Keratinocyte (primary cell): ENCODE data around the gene GRAMD2B. TPM values are rescaled to one million over a fixed set of nuclear protein-coding genes. Genes with fewer than 3 reads are reported as not detected.

Experiments used
- DNase-seq: peaks from one replicate; pipeline ENCODE4 v3.0.0-alpha.2; 2011; ENCODE audit warnings: low read depth, missing footprints, low spot score
- FAIRE-seq: peaks from 2 replicates; lab custom pipeline; 2011; peaks lifted over from hg19 to GRCh38; lab: Jason Lieb, UNC
- H2AFZ ChIP-seq: 2 replicates; pipeline ENCODE4 v1.6.0; 2012; ENCODE audit warnings: low read length, control low read depth, inconsistent platforms; ENCODE audit not compliant: control insufficient read depth
- H3K27ac ChIP-seq: 2 replicates; pipeline ENCODE4 v1.5.1; 2011; ENCODE audit warnings: low read length; ENCODE audit not compliant: control insufficient read depth, insufficient read depth
- H3K27me3 ChIP-seq: 3 replicates; pipeline ENCODE4 v1.6.0; 2011; ENCODE audit warnings: low read length; ENCODE audit not compliant: control insufficient read depth, insufficient read depth; ENCODE audit errors: extremely low read depth
- H3K36me3 ChIP-seq, 2 experiments: 2 replicates in 1 of 2; 3 replicates in 1 of 2; pipeline ENCODE4 v1.5.1; 2011; ENCODE audit warnings: low read length in 2 of 2, mild to moderate bottlenecking in 1 of 2; ENCODE audit not compliant: control insufficient read depth in 2 of 2, insufficient read depth in 2 of 2; ENCODE audit errors: extremely low read depth in 1 of 2
- H3K4me1 ChIP-seq: 3 replicates; pipeline ENCODE4 v1.5.1; 2011; ENCODE audit warnings: low read length; ENCODE audit not compliant: control insufficient read depth, insufficient read depth; ENCODE audit errors: extremely low read depth
- H3K4me2 ChIP-seq: 3 replicates; pipeline ENCODE4 v1.6.0; 2011; ENCODE audit warnings: low read depth, low read length; ENCODE audit not compliant: control insufficient read depth, insufficient read depth; ENCODE audit errors: extremely low read depth
- H3K4me3 ChIP-seq, 3 experiments: fragments of 200-600 bp in 1 of 3; sonication (generic) in 1 of 3; 2 replicates in 2 of 3; 3 replicates in 1 of 3; pipeline ENCODE4 v1.5.1; 2011 to 2016; ENCODE audit warnings: low read length in 3 of 3, mild to moderate bottlenecking in 3 of 3, control low read depth in 2 of 3, inconsistent platforms in 1 of 3, low read depth in 1 of 3, mixed read lengths in 1 of 3, mixed run types in 1 of 3, moderate library complexity in 1 of 3; ENCODE audit not compliant: control insufficient read depth in 2 of 3, insufficient read depth in 2 of 3; ENCODE audit errors: extremely low read depth in 1 of 3
- H3K79me2 ChIP-seq: 2 replicates; pipeline ENCODE4 v1.6.0; 2012; ENCODE audit warnings: low read length; ENCODE audit not compliant: control insufficient read depth, insufficient read depth
- H3K9ac ChIP-seq: 3 replicates; pipeline ENCODE4 v1.6.0; 2011; ENCODE audit warnings: low read length; ENCODE audit not compliant: control insufficient read depth, insufficient read depth; ENCODE audit errors: extremely low read depth
- H3K9me1 ChIP-seq: 3 replicates; pipeline ENCODE4 v1.6.0; 2011; ENCODE audit warnings: low read length; ENCODE audit not compliant: control insufficient read depth, insufficient read depth; ENCODE audit errors: extremely low read depth
- H3K9me3 ChIP-seq: 2 replicates; pipeline ENCODE4 v1.5.1; 2012; ENCODE audit warnings: low read depth, low read length; ENCODE audit not compliant: control insufficient read depth
- H4K20me1 ChIP-seq: 3 replicates; pipeline ENCODE4 v1.6.0; 2011; ENCODE audit warnings: low read length; ENCODE audit not compliant: control insufficient read depth, insufficient read depth; ENCODE audit errors: extremely low read depth
- EZH2 ChIP-seq: IDR thresholded peaks from one replicate; pipeline ENCODE4 v1.6.1; 2012; ENCODE audit warnings: inconsistent platforms, mild to moderate bottlenecking, low read length, moderate library complexity
- dilution Hi-C: fragments of 300-500 bp; cut with MboI; formaldehyde crosslinking; loops from one replicate; pipeline ENCODE4 v1.7.0; 2020; ENCODE audit warnings: low sequenced_read_pairs; ENCODE audit not compliant: extremely low pct_ligation_motif_present
- polyA plus RNA-seq, 5 experiments: library from polyadenylated mRNA; depleted of rRNA in 3 of 5; stranded (reverse) in 3 of 5; stranded (forward) in 1 of 5; unstranded in 1 of 5; fragments of >200 nt; gene quantifications; 1 replicate in 1 of 5; 2 replicates in 3 of 5; 3 replicates in 1 of 5; pipeline versions ENCODE4 v1.2.1 to v1.2.3, GENCODE V29; 2011 to 2012; ENCODE audit warnings: missing spikeins in 2 of 5, low read depth in 1 of 5, low replicate concordance in 1 of 5
- TF ChIP-seq, protein P1 (sequence below), 3 experiments: IDR thresholded peaks in 1 of 3; conservative IDR thresholded peaks in 1 of 3; optimal IDR thresholded peaks in 1 of 3; 2 replicates in 2 of 3; 3 replicates in 1 of 3; pipeline versions ENCODE3 to v1.5.1; 2011; ENCODE audit warnings: low read length in 3 of 3, mild to moderate bottlenecking in 3 of 3, moderate library complexity in 2 of 3, control low read depth in 1 of 3, inconsistent platforms in 1 of 3; ENCODE audit not compliant: insufficient read depth in 2 of 3; ENCODE audit errors: extremely low read depth in 1 of 3

The GRAMD2B gene
- polyA plus RNA-seq, 1 donor (not counting 4 experiments of a cell fraction or from before 2014, with no cell fraction given) = 45.9 TPM

DNA sequence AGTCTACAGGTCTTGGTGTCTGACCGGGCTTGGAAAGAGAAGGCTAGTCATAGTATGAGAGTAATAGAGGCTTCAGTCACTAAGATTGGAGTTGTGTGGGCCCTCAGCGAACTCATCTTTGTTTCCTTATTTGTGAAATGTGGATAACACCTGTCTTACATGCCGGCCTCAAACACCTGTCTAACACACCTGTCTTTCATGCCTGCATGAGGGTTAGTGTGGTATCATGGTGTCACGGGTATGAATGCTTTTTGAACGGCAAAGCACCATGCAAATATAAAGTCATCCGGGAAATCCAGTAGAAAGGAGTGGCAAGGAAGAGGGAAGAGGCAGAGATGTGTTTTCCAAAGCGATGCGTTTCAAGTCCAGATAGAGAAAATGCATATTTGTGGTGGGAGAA is 25.5 kb downstream of the GRAMD2B start:
- Histone ChIP-seq H3K27ac (peak overlapping the region; percentile 99), H4K20me1 (no peaks in the 10 kb centered on the region), H3K4me2 (no peak overlapping the region), H3K9me1 (no peaks in the 10 kb centered on the region), H2AFZ (no peak overlapping the region), H3K36me3 (peaks cover 8 to 9% of the 10 kb centered on the region in 2 experiments), H3K27me3 (no peaks in the 10 kb centered on the region), H3K9ac (no peak overlapping the region), H3K4me3 (no peak overlapping the region), H3K79me2 (peaks cover 41% of the 10 kb centered on the region), H3K4me1 (peaks cover 44% of the 10 kb centered on the region), H3K9me3 (no peaks in the 10 kb centered on the region)
- DNase-seq = no peak
- peak; percentile 13 for FAIRE-seq
- dilution Hi-C loops = no loop called here
- TF ChIP-seq, protein P1, sequence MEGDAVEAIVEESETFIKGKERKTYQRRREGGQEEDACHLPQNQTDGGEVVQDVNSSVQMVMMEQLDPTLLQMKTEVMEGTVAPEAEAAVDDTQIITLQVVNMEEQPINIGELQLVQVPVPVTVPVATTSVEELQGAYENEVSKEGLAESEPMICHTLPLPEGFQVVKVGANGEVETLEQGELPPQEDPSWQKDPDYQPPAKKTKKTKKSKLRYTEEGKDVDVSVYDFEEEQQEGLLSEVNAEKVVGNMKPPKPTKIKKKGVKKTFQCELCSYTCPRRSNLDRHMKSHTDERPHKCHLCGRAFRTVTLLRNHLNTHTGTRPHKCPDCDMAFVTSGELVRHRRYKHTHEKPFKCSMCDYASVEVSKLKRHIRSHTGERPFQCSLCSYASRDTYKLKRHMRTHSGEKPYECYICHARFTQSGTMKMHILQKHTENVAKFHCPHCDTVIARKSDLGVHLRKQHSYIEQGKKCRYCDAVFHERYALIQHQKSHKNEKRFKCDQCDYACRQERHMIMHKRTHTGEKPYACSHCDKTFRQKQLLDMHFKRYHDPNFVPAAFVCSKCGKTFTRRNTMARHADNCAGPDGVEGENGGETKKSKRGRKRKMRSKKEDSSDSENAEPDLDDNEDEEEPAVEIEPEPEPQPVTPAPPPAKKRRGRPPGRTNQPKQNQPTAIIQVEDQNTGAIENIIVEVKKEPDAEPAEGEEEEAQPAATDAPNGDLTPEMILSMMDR (optimal IDR thresholded peaks at IDR 0.05 in 1 of 3, IDR thresholded peaks at IDR 0.05 in 1 of 3, conservative IDR thresholded peaks at IDR 0.05 in 1 of 3; ENCODE audit: extremely low read depth in 1 of 3, insufficient read depth in 2 of 3, low read length in 3 of 3) = no peak
- no peak for TF ChIP-seq EZH2

DNA sequence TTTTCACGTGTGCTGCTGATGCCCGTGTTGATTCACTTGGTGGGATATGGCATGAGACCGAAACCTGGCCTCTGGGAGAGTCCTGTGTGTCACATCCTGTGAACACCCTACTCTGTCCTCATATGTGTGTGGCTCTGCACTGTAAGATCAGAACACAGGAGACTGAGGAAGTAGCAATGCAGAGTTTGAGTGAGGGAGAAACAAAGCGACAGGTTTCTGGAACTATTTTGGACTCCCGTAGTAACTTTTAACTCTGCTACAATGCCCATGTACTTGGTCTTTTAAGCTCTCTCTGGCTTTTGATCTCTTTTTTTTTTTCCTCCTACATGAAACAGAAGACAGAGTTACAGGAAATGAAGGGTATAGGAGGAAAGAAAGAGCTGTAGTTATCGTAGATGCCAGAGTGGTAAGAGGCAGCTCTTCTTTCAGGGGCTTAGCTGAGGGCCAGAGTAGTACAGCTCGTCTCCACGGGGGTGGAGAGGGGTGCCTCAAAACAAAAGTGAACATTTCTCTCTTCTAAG is 26.6 kb downstream of the GRAMD2B start:
- dilution Hi-C loops = no loop called here
- Histone ChIP-seq H3K9ac (peak overlapping the region; percentile 88), H3K4me3 (peak overlapping the region in 2 of 3 experiments; percentile 16 to 47), H3K4me1 (peaks cover 48% of the 10 kb centered on the region), H3K27me3 (no peaks in the 10 kb centered on the region), H2AFZ (no peak overlapping the region), H3K79me2 (peaks cover 49% of the 10 kb centered on the region), H4K20me1 (no peaks in the 10 kb centered on the region), H3K36me3 (peaks cover 8 to 11% of the 10 kb centered on the region in 2 experiments), H3K27ac (peak overlapping the region; percentile 99), H3K9me3 (no peaks in the 10 kb centered on the region), H3K9me1 (no peaks in the 10 kb centered on the region), H3K4me2 (peak overlapping the region; percentile 78)
- DNase-seq (no peak), FAIRE-seq (peak; percentile 94)
- TF ChIP-seq, protein P1 (optimal IDR thresholded peaks at IDR 0.05 in 1 of 3, IDR thresholded peaks at IDR 0.05 in 1 of 3, conservative IDR thresholded peaks at IDR 0.05 in 1 of 3; ENCODE audit: extremely low read depth in 1 of 3, insufficient read depth in 2 of 3, low read length in 3 of 3) = no peak
- no peak for TF ChIP-seq EZH2
